ENCODE results near the gene PTPRS.
"Not testable (repeated sequence)": the region's sequence is repeated elsewhere in the genome, so short reads cannot be mapped to it uniquely, and the experiment has no call there.

The PTPRS gene

DNA sequence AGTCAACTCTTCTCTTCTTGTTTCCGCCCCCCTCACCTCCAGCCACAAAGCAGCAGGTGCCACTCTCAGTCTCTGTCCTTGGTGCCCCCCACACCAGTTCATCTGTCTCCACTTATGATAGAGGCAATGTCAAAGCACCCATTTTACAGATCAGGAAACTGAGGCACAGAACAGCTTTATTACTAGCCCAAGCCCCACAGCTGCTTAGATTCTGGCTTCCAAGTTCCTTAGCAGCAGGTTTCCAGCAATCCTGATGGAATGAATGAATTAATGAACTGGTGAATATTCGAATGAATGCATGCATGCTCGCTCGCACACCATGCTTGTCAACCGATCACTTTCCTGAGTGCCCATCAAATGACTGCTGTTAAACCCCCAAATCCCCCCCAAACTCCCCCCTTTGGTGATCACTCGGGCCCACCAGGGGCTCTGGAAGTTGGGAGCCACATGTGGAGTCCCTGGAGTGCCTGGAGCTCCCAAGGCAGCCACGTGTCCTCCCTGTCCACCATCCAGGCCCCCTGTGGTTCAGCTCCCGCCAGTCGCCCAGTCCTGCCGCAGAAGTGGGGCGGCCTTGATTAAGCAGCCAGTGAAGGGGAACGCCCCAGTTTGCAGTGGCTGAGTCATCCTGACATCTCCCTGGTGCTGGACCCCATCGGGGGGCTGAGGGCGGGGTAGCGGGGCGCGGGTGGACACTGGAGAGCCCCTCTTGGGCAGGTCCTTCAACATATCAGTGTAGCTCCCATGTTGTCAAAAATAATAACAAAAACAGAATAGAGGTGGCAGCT is 6.8 kb downstream of the PTPRS start:
- peaks cover 17% of the 10 kb centered on the region for H3K4me1 Mint-ChIP-seq
- peaks cover 46% of the 10 kb centered on the region for H3K27me3 Mint-ChIP-seq (ENCODE audit: low read depth)
- no peak for TF ChIP-seq CTCF (IDR thresholded peaks at IDR 0.05; ENCODE audit: unreplicated experiment in 3 of 3)
- H3K36me3 Mint-ChIP-seq (ENCODE audit: low read depth) = no peaks in the 10 kb centered on the region
- no peak overlapping the region for H3K4me3 Mint-ChIP-seq
- H3K9me3 Mint-ChIP-seq = no peaks in the 10 kb centered on the region
- H3K27ac Mint-ChIP-seq = no peak overlapping the region

- Mint-ChIP-seq H3K4me3 (no peak overlapping the region), H3K27ac (no peak overlapping the region), H3K27me3 (ENCODE audit: low read depth) (peaks cover 34% of the 10 kb centered on the region), H3K36me3 (ENCODE audit: low read depth) (no peaks in the 10 kb centered on the region), H3K4me1 (peaks cover 15% of the 10 kb centered on the region), H3K9me3 (no peaks in the 10 kb centered on the region)
- no peak for TF ChIP-seq CTCF (IDR thresholded peaks at IDR 0.05; ENCODE audit: unreplicated experiment in 3 of 3)
These were observed 8.1 kb downstream of the PTPRS start for GRCh38 chr19:5332501-5332900.

DNA sequence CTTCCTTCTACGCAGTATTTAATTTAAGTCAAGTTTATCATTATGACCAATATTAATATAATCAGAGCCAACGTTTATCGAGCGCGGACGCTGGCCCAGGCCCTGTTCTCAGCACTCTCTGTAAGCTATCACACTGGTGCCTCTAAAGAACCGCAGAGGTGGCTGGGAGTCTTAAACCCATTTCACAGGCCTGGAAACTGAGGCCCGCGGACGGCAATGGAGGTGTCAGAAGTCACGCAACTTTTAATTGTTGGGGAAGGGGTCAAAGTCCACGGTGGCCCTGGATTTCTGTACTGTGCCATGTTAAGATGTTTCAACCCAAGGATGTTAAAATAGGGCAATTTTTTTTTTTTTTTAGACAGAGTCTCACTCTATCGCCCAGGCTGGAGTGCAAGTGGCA is 8.8 kb downstream of the PTPRS start:
- Mint-ChIP-seq H3K4me1 (peaks cover 15% of the 10 kb centered on the region), H3K4me3 (no peak overlapping the region), H3K9me3 (no peaks in the 10 kb centered on the region), H3K36me3 (ENCODE audit: low read depth) (no peaks in the 10 kb centered on the region), H3K27me3 (ENCODE audit: low read depth) (peaks cover 26% of the 10 kb centered on the region), H3K27ac (no peak overlapping the region)
- no peak for TF ChIP-seq CTCF (IDR thresholded peaks at IDR 0.05; ENCODE audit: unreplicated experiment in 3 of 3)

DNA sequence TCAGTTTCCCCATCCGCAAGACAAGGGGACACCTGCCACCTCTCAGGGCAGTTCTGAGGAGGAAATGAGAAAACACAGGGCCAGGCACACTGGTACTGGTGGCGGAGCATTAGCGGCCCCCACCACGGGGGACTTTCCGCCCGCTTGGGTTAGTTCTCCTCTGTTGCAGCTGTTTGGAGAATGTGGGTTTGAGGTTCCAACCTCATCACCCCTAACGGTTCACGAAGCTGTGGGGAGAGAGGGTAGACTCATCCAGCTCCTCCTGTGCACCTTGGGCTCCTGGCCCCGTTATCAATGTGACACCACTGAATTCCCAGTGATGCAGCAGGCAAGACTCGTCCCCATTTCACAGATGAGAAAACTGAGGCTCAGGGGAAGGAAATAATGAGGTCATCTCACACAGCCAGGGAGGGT is 10.3 kb downstream of the PTPRS start:
- Mint-ChIP-seq H3K4me3 (no peak overlapping the region), H3K36me3 (ENCODE audit: low read depth) (no peaks in the 10 kb centered on the region), H3K9me3 (no peaks in the 10 kb centered on the region), H3K27me3 (ENCODE audit: low read depth) (peaks cover 12% of the 10 kb centered on the region), H3K4me1 (peaks cover 3% of the 10 kb centered on the region), H3K27ac (no peak overlapping the region)
- no peak for TF ChIP-seq CTCF (IDR thresholded peaks at IDR 0.05; ENCODE audit: unreplicated experiment in 3 of 3)

DNA sequence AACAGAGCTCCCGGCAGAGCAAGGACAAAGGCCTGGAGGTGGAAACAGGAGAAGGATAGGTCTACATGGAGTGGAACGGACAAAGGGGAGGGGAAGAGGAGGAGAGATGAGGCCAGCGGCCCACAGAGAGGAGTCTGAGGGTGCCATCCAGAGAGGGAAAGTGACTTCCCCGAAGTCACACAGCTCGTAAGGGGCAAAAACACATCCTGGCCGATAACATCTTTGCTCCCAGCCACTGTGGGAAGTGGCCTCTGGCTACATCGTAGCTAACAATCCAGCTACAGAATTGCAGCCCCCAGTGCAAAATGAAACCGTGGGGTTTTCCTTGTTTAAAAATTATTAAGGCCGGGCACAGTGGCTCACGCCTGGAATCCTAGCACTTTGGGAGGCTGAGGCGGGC is 11.5 kb downstream of the PTPRS start:
- Mint-ChIP-seq H3K4me3 (no peak overlapping the region), H3K36me3 (ENCODE audit: low read depth) (no peaks in the 10 kb centered on the region), H3K27ac (no peak overlapping the region), H3K4me1 (no peaks in the 10 kb centered on the region), H3K9me3 (no peaks in the 10 kb centered on the region), H3K27me3 (ENCODE audit: low read depth) (no peaks in the 10 kb centered on the region)
- no peak for TF ChIP-seq CTCF (IDR thresholded peaks at IDR 0.05; ENCODE audit: unreplicated experiment in 3 of 3)

DNA sequence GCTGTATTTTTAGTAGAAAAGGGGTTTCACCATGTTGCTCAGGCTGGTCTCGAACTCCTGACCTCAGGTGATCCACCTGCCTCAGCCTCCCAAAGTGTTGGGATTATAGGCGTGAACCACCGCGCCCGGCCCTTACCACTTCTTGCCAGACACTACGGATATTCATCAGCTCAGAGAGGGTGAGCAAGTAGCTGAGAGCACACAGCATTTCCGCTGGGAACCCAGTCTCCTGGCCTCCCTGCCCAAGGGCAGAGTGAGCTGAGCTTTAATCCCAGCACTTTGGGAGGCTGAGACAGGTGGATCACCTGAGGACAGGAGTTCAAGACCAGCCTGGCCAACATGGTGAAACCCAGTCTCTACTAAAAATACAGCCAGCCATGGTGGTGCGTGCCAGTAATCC is 12.2 kb downstream of the PTPRS start:
- H3K27me3 Mint-ChIP-seq (ENCODE audit: low read depth); H3K4me3 Mint-ChIP-seq; H3K9me3 Mint-ChIP-seq; H3K27ac Mint-ChIP-seq; H3K4me1 Mint-ChIP-seq; H3K36me3 Mint-ChIP-seq (ENCODE audit: low read depth): not testable (repeated sequence)

All from nephron (organoid).